ENCODE data around the gene SLC29A4. TPM values are rescaled to one million over a fixed set of nuclear protein-coding genes. Genes with fewer than 3 reads are reported as not detected.

The SLC29A4 gene
- total and polyA plus RNA-seq, 2 of the 8 experiments (the other 6 are each of a cell fraction or from before 2014, with no cell fraction given), result 6.9 to 15.1 TPM

GRCh38 chr7:5284304-5285281 lies 1.9 kb downstream of the SLC29A4 start (continued):
- TF ChIP-seq, protein P1, sequence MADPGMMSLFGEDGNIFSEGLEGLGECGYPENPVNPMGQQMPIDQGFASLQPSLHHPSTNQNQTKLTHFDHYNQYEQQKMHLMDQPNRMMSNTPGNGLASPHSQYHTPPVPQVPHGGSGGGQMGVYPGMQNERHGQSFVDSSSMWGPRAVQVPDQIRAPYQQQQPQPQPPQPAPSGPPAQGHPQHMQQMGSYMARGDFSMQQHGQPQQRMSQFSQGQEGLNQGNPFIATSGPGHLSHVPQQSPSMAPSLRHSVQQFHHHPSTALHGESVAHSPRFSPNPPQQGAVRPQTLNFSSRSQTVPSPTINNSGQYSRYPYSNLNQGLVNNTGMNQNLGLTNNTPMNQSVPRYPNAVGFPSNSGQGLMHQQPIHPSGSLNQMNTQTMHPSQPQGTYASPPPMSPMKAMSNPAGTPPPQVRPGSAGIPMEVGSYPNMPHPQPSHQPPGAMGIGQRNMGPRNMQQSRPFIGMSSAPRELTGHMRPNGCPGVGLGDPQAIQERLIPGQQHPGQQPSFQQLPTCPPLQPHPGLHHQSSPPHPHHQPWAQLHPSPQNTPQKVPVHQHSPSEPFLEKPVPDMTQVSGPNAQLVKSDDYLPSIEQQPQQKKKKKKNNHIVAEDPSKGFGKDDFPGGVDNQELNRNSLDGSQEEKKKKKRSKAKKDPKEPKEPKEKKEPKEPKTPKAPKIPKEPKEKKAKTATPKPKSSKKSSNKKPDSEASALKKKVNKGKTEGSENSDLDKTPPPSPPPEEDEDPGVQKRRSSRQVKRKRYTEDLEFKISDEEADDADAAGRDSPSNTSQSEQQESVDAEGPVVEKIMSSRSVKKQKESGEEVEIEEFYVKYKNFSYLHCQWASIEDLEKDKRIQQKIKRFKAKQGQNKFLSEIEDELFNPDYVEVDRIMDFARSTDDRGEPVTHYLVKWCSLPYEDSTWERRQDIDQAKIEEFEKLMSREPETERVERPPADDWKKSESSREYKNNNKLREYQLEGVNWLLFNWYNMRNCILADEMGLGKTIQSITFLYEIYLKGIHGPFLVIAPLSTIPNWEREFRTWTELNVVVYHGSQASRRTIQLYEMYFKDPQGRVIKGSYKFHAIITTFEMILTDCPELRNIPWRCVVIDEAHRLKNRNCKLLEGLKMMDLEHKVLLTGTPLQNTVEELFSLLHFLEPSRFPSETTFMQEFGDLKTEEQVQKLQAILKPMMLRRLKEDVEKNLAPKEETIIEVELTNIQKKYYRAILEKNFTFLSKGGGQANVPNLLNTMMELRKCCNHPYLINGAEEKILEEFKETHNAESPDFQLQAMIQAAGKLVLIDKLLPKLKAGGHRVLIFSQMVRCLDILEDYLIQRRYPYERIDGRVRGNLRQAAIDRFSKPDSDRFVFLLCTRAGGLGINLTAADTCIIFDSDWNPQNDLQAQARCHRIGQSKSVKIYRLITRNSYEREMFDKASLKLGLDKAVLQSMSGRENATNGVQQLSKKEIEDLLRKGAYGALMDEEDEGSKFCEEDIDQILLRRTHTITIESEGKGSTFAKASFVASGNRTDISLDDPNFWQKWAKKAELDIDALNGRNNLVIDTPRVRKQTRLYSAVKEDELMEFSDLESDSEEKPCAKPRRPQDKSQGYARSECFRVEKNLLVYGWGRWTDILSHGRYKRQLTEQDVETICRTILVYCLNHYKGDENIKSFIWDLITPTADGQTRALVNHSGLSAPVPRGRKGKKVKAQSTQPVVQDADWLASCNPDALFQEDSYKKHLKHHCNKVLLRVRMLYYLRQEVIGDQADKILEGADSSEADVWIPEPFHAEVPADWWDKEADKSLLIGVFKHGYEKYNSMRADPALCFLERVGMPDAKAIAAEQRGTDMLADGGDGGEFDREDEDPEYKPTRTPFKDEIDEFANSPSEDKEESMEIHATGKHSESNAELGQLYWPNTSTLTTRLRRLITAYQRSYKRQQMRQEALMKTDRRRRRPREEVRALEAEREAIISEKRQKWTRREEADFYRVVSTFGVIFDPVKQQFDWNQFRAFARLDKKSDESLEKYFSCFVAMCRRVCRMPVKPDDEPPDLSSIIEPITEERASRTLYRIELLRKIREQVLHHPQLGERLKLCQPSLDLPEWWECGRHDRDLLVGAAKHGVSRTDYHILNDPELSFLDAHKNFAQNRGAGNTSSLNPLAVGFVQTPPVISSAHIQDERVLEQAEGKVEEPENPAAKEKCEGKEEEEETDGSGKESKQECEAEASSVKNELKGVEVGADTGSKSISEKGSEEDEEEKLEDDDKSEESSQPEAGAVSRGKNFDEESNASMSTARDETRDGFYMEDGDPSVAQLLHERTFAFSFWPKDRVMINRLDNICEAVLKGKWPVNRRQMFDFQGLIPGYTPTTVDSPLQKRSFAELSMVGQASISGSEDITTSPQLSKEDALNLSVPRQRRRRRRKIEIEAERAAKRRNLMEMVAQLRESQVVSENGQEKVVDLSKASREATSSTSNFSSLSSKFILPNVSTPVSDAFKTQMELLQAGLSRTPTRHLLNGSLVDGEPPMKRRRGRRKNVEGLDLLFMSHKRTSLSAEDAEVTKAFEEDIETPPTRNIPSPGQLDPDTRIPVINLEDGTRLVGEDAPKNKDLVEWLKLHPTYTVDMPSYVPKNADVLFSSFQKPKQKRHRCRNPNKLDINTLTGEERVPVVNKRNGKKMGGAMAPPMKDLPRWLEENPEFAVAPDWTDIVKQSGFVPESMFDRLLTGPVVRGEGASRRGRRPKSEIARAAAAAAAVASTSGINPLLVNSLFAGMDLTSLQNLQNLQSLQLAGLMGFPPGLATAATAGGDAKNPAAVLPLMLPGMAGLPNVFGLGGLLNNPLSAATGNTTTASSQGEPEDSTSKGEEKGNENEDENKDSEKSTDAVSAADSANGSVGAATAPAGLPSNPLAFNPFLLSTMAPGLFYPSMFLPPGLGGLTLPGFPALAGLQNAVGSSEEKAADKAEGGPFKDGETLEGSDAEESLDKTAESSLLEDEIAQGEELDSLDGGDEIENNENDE (IDR thresholded peaks at IDR 0.05; ENCODE audit: insufficient replicate concordance, low read length), result no peak
- TF ChIP-seq TCF12 (IDR thresholded peaks at IDR 0.05; ENCODE audit: low read depth, low read length) (0 out of 2 replicates have a peak, but pooled peaks have one; percentile 37), RAD21 (IDR thresholded peaks at IDR 0.05 in 1 of 2, conservative IDR thresholded peaks at IDR 0.05 in 1 of 2; ENCODE audit: low read depth in 2 of 2, low read length in 2 of 2) (peak; percentile 80 to 86), POU5F1 (IDR thresholded peaks at IDR 0.05; ENCODE audit: low read depth, low read length) (no peak)
